ENCODE measurements around the gene RFTN1.

Gene RFTN1

GRCh38 chr3:16545413-16546185 is 32.1 kb upstream of the RFTN1 start:
- TF ChIP-seq GATA1 (IDR thresholded peaks at IDR 0.05; ENCODE audit: low read depth, low read length) (no peak), POLR2A (IDR thresholded peaks at IDR 0.05; ENCODE audit: low read length) (no peak)
- DNase-seq = no peak

GRCh38 chr3:16543242-16543864 is 29.9 kb upstream of the RFTN1 start:
- DNase-seq = no peak
- no peak for TF ChIP-seq POLR2A (IDR thresholded peaks at IDR 0.05; ENCODE audit: low read length)
- TF ChIP-seq GATA1 (IDR thresholded peaks at IDR 0.05; ENCODE audit: low read depth, low read length) = no peak

- TF ChIP-seq POLR2A (IDR thresholded peaks at IDR 0.05; ENCODE audit: low read length) = no peak
- TF ChIP-seq GATA1 (IDR thresholded peaks at IDR 0.05; ENCODE audit: low read depth, low read length) = no peak
- DNase-seq = no peak
Measured at GRCh38 chr3:16538507-16538906, 25.0 kb upstream of the RFTN1 start.

GRCh38 chr3:16536996-16537395 is 23.5 kb upstream of the RFTN1 start:
- TF ChIP-seq GATA1 (IDR thresholded peaks at IDR 0.05; ENCODE audit: low read depth, low read length) = no peak
- TF ChIP-seq POLR2A (IDR thresholded peaks at IDR 0.05; ENCODE audit: low read length) = no peak
- no peak for DNase-seq

- DNase-seq = no peak
- TF ChIP-seq POLR2A (IDR thresholded peaks at IDR 0.05; ENCODE audit: low read length) (no peak), GATA1 (IDR thresholded peaks at IDR 0.05; ENCODE audit: low read depth, low read length) (no peak)
Measured at GRCh38 chr3:16536344-16536663, 22.8 kb upstream of the RFTN1 start.

- TF ChIP-seq POLR2A (IDR thresholded peaks at IDR 0.05; ENCODE audit: low read length) = no peak
- TF ChIP-seq GATA1 (IDR thresholded peaks at IDR 0.05; ENCODE audit: low read depth, low read length) = no peak
- no peak for DNase-seq
Measured at GRCh38 chr3:16534640-16535262, 21.3 kb upstream of the RFTN1 start.

- TF ChIP-seq GATA1 (IDR thresholded peaks at IDR 0.05; ENCODE audit: low read depth, low read length) = no peak
- no peak for TF ChIP-seq POLR2A (IDR thresholded peaks at IDR 0.05; ENCODE audit: low read length)
- DNase-seq = no peak
Measured at GRCh38 chr3:16533928-16534574, 20.6 kb upstream of the RFTN1 start.

GRCh38 chr3:16529264-16529663 is 15.8 kb upstream of the RFTN1 start:
- no peak for TF ChIP-seq GATA1 (IDR thresholded peaks at IDR 0.05; ENCODE audit: low read depth, low read length)
- DNase-seq = no peak

GRCh38 chr3:16528581-16528993 is 15.1 kb upstream of the RFTN1 start:
- no peak for TF ChIP-seq POLR2A (IDR thresholded peaks at IDR 0.05; ENCODE audit: low read length)
- no peak for DNase-seq

- TF ChIP-seq GATA1 (IDR thresholded peaks at IDR 0.05; ENCODE audit: low read depth, low read length) = no peak
- TF ChIP-seq POLR2A (IDR thresholded peaks at IDR 0.05; ENCODE audit: low read length) = no peak
- no peak for DNase-seq
Measured at GRCh38 chr3:16528106-16528505, 14.6 kb upstream of the RFTN1 start.

- TF ChIP-seq GATA1 (IDR thresholded peaks at IDR 0.05; ENCODE audit: low read depth, low read length) = no peak
- no peak for TF ChIP-seq POLR2A (IDR thresholded peaks at IDR 0.05; ENCODE audit: low read length)
- DNase-seq = no peak
Measured at GRCh38 chr3:16524196-16524595, 10.7 kb upstream of the RFTN1 start.

GRCh38 chr3:16523778-16524177 is 10.3 kb upstream of the RFTN1 start:
- no peak for TF ChIP-seq GATA1 (IDR thresholded peaks at IDR 0.05; ENCODE audit: low read depth, low read length)
- TF ChIP-seq POLR2A (IDR thresholded peaks at IDR 0.05; ENCODE audit: low read length) = no peak

GRCh38 chr3:16522834-16523233 is 9.3 kb upstream of the RFTN1 start:
- TF ChIP-seq POLR2A (IDR thresholded peaks at IDR 0.05; ENCODE audit: low read length) (no peak), GATA1 (IDR thresholded peaks at IDR 0.05; ENCODE audit: low read depth, low read length) (no peak)
- DNase-seq = no peak

More at GRCh38 chr3:16523778-16524177, 10.3 kb upstream of the RFTN1 start:
- DNase-seq = no peak
